ENCODE measurements around the gene PIAS2. TPM values are rescaled to one million over a fixed set of nuclear protein-coding genes. Genes with fewer than 3 reads are reported as not detected.

Gene PIAS2
- total and polyA plus RNA-seq, 9 of the 15 experiments (the other 6 are each of a cell fraction or from before 2014, with no cell fraction given), result 2.9 to 23.9 (median 12.0) TPM

- no peak for TF ChIP-seq FOXK1 (CRISPR knock-in tag; IDR thresholded peaks at IDR 0.05; ENCODE audit: borderline replicate concordance)
- TF ChIP-seq MYNN (IDR thresholded peaks at IDR 0.05), result no peak
- no peak for TF ChIP-seq MYNN (CRISPR knock-in tag; IDR thresholded peaks at IDR 0.05)
- TF ChIP-seq ETV5 (CRISPR knock-in tag; IDR thresholded peaks at IDR 0.05; ENCODE audit: low read depth), result no peak
- TF ChIP-seq ELF4 (CRISPR knock-in tag; IDR thresholded peaks at IDR 0.05), result no peak
- TF ChIP-seq E2F6 (IDR thresholded peaks at IDR 0.05; ENCODE audit: borderline replicate concordance in 1 of 2, extremely low read depth in 1 of 2, insufficient read depth in 1 of 2, insufficient read length in 1 of 2, low read depth in 1 of 2, low read length in 1 of 2, poor library complexity in 1 of 2, severe bottlenecking in 1 of 2), result peak in 1 of 2 experiments; percentile 53
- no peak for TF ChIP-seq AFF1 (IDR thresholded peaks at IDR 0.05; ENCODE audit: low read depth in 1 of 2, partially characterized antibody in 2 of 2)
- no peak for TF ChIP-seq SRSF3 (IDR thresholded peaks at IDR 0.05; ENCODE audit: insufficient read depth, low read length)
- TF ChIP-seq SMARCE1 (IDR thresholded peaks at IDR 0.05), result no peak
- peak; percentile 45 for TF ChIP-seq L3MBTL2 (IDR thresholded peaks at IDR 0.05)
- TF ChIP-seq GATAD2B (IDR thresholded peaks at IDR 0.05; ENCODE audit: borderline replicate concordance), result peak; percentile 60; the same call in 1 of the 2 replicates
- no peak for TF ChIP-seq ZNF77 (CRISPR knock-in tag; IDR thresholded peaks at IDR 0.05)
- no peak for TF ChIP-seq ZNF175 (CRISPR knock-in tag; IDR thresholded peaks at IDR 0.05; ENCODE audit: low read depth)
- no peak for TF ChIP-seq MAFG (tag; conservative IDR thresholded peaks at IDR 0.05)
- no peak for TF ChIP-seq CBX8 (IDR thresholded peaks at IDR 0.05; ENCODE audit: borderline replicate concordance, extremely low read depth, low read depth, low read length, poor library complexity, severe bottlenecking)
- no peak for TF ChIP-seq ZNF780A (CRISPR knock-in tag; IDR thresholded peaks at IDR 0.05)
- no peak for TF ChIP-seq BACH1 (tag; IDR thresholded peaks at IDR 0.05)
- TF ChIP-seq ZNF639 (CRISPR knock-in tag; conservative IDR thresholded peaks at IDR 0.05 in 1 of 2, IDR thresholded peaks at IDR 0.05 in 1 of 2), result peak in 1 of 2 experiments; percentile 90; a peak in 2 of 4 replicates
- TF ChIP-seq HNRNPUL1 (IDR thresholded peaks at IDR 0.05; ENCODE audit: low read length), result no peak
- TF ChIP-seq THRAP3 (IDR thresholded peaks at IDR 0.05; ENCODE audit: borderline replicate concordance), result no peak
- TF ChIP-seq ZNF316 (IDR thresholded peaks at IDR 0.05), result no peak
- no peak for TF ChIP-seq GABPB1 (CRISPR knock-in tag; IDR thresholded peaks at IDR 0.05)
Observed at GRCh38 chr18:46917108-46917802, at the start of gene PIAS2, which contains the start of gene KATNAL2 (continued).
